HepG2 (cell line): ENCODE results near the gene ERFL. TPM values are rescaled to one million over a fixed set of nuclear protein-coding genes. Genes with fewer than 3 reads are reported as not detected.

ENCODE experiments used
- HNRNPK ChIP-seq: fragments of 200-400 bp; formaldehyde crosslinking; IDR thresholded peaks from 2 replicates; pipeline ENCODE4 v1.6.1; 2018; ENCODE audit warnings: low read length, low read depth, moderate library complexity, mild to moderate bottlenecking; ENCODE audit not compliant: poor library complexity, severe bottlenecking
- HOXA9 ChIP-seq: sonication (generic); formaldehyde crosslinking; IDR thresholded peaks from 2 replicates; pipeline ENCODE4 v1.8.1; 2022; ENCODE audit warnings: missing genetic modification reagents, mild to moderate bottlenecking, moderate library complexity, borderline replicate concordance
- KLF11 ChIP-seq: IDR thresholded peaks from 2 replicates; pipeline ENCODE4 v1.6.1; 2016; ENCODE audit warnings: missing compliant biosample characterization
- KLF13 ChIP-seq: sonication (generic); formaldehyde crosslinking; IDR thresholded peaks from 2 replicates; pipeline ENCODE4 v1.4.0; 2020; ENCODE audit warnings: mild to moderate bottlenecking, missing genetic modification reagents
- MTA3 ChIP-seq: sonication (generic); formaldehyde crosslinking; IDR thresholded peaks from 2 replicates; pipeline ENCODE4 v1.4.0; 2020; ENCODE audit warnings: missing genetic modification reagents
- PRMT3 ChIP-seq: sonication (generic); formaldehyde crosslinking; IDR thresholded peaks from 2 replicates; pipeline ENCODE4 v1.8.1; 2022; ENCODE audit warnings: low read depth, mild to moderate bottlenecking, moderate library complexity, missing genetic modification reagents, borderline replicate concordance
- RBFOX2 ChIP-seq: fragments of 200-400 bp; formaldehyde crosslinking; IDR thresholded peaks from 2 replicates; pipeline ENCODE4 v1.6.1; 2017; ENCODE audit warnings: low read depth, mild to moderate bottlenecking, low read length
- SAP130 ChIP-seq: IDR thresholded peaks from 2 replicates; pipeline ENCODE4 v1.6.1; 2016; ENCODE audit warnings: low read depth
- TCF12 ChIP-seq, 2 experiments: fragments of 450-650 bp in 1 of 2; sonication (generic) in 1 of 2; formaldehyde crosslinking in 1 of 2; IDR thresholded peaks; 2 replicates each; pipeline versions ENCODE4 v1.6.1 to v1.8.0; 2017 to 2022; ENCODE audit warnings: antibody characterized with exemption in 1 of 2, mild to moderate bottlenecking in 1 of 2, missing genetic modification reagents in 1 of 2, moderate library complexity in 1 of 2
- TP53 ChIP-seq: sonication (generic); formaldehyde crosslinking; conservative IDR thresholded peaks from 2 replicates; pipeline ENCODE4 v1.4.0; 2020; ENCODE audit warnings: missing genetic modification reagents
- ZBTB34 ChIP-seq: sonication (generic); formaldehyde crosslinking; IDR thresholded peaks from 2 replicates; pipeline ENCODE4 v1.8.0; 2022; ENCODE audit warnings: mild to moderate bottlenecking, missing genetic modification reagents
- ZBTB39 ChIP-seq: sonication (generic); formaldehyde crosslinking; IDR thresholded peaks from 2 replicates; pipeline ENCODE4 v1.5.0; 2020; ENCODE audit warnings: missing genetic modification reagents
- ZBTB8A ChIP-seq: sonication (generic); formaldehyde crosslinking; IDR thresholded peaks from 2 replicates; pipeline ENCODE4 v1.4.0; 2020; ENCODE audit warnings: mild to moderate bottlenecking, low read depth, missing genetic modification reagents, borderline replicate concordance
- ZMYM3 ChIP-seq: sonication (generic); formaldehyde crosslinking; IDR thresholded peaks from 2 replicates; pipeline ENCODE4 v1.5.1; 2020; ENCODE audit warnings: mild to moderate bottlenecking, missing genetic modification reagents
- ZNF275 ChIP-seq: sonication (generic); formaldehyde crosslinking; IDR thresholded peaks from 2 replicates; pipeline ENCODE4 v1.8.0; 2022; ENCODE audit warnings: missing genetic modification reagents, mild to moderate bottlenecking, inconsistent platforms, borderline replicate concordance
- ZNF30 ChIP-seq: sonication (generic); formaldehyde crosslinking; IDR thresholded peaks from 2 replicates; pipeline ENCODE4 v1.5.0; 2020; ENCODE audit warnings: mild to moderate bottlenecking, missing genetic modification reagents
- ZNF839 ChIP-seq: sonication (generic); formaldehyde crosslinking; IDR thresholded peaks from 2 replicates; pipeline ENCODE4 v1.4.0; 2020; ENCODE audit warnings: missing genetic modification reagents, mild to moderate bottlenecking, borderline replicate concordance
- polyA plus RNA-seq, 8 experiments: library from polyadenylated mRNA; depleted of rRNA in 3 of 8; stranded (reverse) in 7 of 8; unstranded in 1 of 8; fragments of >200 nt; fragmentation: Illumina TruSeq in 4 of 8; extraction: Trizol in 4 of 8; gene quantifications; 2 replicates each; pipeline versions ENCODE4 v1.2.1 to v1.2.3, GENCODE V29; 2011 to 2016; ENCODE audit warnings: low read depth in 4 of 8, missing spikeins in 1 of 8, mixed read lengths in 1 of 8; ENCODE audit not compliant: insufficient read depth in 1 of 8
- total RNA-seq, 5 experiments: library from RNA; depleted of rRNA; stranded (reverse); fragments of >200 nt; fragmentation: Illumina TruSeq; extraction: Trizol; gene quantifications; 2 replicates each; pipeline ENCODE4 v1.2.3, GENCODE V29; 2016; ENCODE audit warnings: low read depth in 1 of 5
- TF ChIP-seq, protein P1 (sequence below): sonication (generic); formaldehyde crosslinking; IDR thresholded peaks from 2 replicates; pipeline ENCODE4 v1.8.1; 2023; ENCODE audit warnings: mild to moderate bottlenecking, inconsistent platforms, moderate library complexity, missing genetic modification reagents, borderline replicate concordance
- TF ChIP-seq, protein P2 (sequence below): sonication (generic); formaldehyde crosslinking; IDR thresholded peaks from 2 replicates; pipeline ENCODE4 v1.5.0; 2020; ENCODE audit warnings: missing genetic modification reagents, mild to moderate bottlenecking, borderline replicate concordance
- TF ChIP-seq, protein P3 (sequence below): sonication (generic); IDR thresholded peaks from 2 replicates; pipeline ENCODE4 v1.6.1; 2016; ENCODE audit warnings: low read depth, borderline replicate concordance

The ERFL gene
- total and polyA plus RNA-seq, 2 of the 13 experiments (the other 11 are each of a cell fraction or from before 2014, with no cell fraction given) = not detected

GRCh38 chr19:41883821-41884733 is 44.2 kb downstream of the ERFL start (continued):
- TF ChIP-seq RBFOX2 (peak; percentile 90), MTA3 (no peak), HOXA9 (CRISPR knock-in tag) (0 out of 2 replicates have a peak, but pooled peaks have one; percentile 23), SAP130 (CRISPR knock-in tag) (peak; percentile 94), ZBTB8A (no peak), KLF11 (no peak), ZMYM3 (CRISPR knock-in tag) (peak; percentile 98), KLF13 (CRISPR knock-in tag) (no peak), ZBTB39 (CRISPR knock-in tag) (no peak), PRMT3 (no peak), ZNF30 (CRISPR knock-in tag) (no peak), HNRNPK (peak; percentile 84), ZNF275 (CRISPR knock-in tag) (peak; percentile 80; the same call in 1 of the 2 replicates), TCF12 (IDR thresholded peaks at IDR 0.05) (no peak), TCF12 (CRISPR knock-in tag; IDR thresholded peaks at IDR 0.05) (peak; percentile 26; the same call in 1 of the 2 replicates), TP53 (CRISPR knock-in tag) (no peak), ZBTB34 (CRISPR knock-in tag) (no peak), ZNF839 (CRISPR knock-in tag) (no peak)
- TF ChIP-seq, protein P1, sequence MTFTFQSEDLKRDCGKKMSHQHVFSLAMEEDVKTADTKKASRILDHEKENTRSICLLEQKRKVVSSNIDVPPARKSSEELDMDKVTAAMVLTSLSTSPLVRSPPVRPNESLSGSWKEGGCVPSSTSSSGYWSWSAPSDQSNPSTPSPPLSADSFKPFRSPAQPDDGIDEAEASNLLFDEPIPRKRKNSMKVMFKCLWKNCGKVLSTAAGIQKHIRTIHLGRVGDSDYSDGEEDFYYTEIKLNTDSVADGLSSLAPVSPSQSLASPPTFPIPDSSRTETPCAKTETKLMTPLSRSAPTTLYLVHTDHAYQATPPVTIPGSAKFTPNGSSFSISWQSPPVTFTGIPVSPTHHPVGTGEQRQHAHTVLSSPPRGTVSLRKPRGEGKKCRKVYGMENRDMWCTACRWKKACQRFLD (CRISPR knock-in tag) = no peak
- TF ChIP-seq, protein P2, sequence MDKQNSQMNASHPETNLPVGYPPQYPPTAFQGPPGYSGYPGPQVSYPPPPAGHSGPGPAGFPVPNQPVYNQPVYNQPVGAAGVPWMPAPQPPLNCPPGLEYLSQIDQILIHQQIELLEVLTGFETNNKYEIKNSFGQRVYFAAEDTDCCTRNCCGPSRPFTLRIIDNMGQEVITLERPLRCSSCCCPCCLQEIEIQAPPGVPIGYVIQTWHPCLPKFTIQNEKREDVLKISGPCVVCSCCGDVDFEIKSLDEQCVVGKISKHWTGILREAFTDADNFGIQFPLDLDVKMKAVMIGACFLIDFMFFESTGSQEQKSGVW (CRISPR knock-in tag) = no peak
- TF ChIP-seq, protein P3, sequence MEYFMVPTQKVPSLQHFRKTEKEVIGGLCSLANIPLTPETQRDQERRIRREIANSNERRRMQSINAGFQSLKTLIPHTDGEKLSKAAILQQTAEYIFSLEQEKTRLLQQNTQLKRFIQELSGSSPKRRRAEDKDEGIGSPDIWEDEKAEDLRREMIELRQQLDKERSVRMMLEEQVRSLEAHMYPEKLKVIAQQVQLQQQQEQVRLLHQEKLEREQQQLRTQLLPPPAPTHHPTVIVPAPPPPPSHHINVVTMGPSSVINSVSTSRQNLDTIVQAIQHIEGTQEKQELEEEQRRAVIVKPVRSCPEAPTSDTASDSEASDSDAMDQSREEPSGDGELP = peak; percentile 69; the same call in 1 of the 2 replicates
